Mesenchymal stem cell (in vitro differentiated cells and primary cell): ENCODE data around the gene NT5C2.
A peak's percentile ranks its signal among the peaks of the same experiment; 100 is the strongest.

Source experiments
- DNase-seq: peaks from one replicate; pipeline ENCODE4 v3.0.0-alpha.2; 2013
- H2AFZ ChIP-seq: one replicate; pipeline ENCODE4 v1.6.1; 2013; ENCODE audit warnings: low read depth, mild to moderate bottlenecking, control low read depth, inconsistent platforms, low read length, moderate library complexity
- H2AK5ac ChIP-seq: 2 replicates; pipeline ENCODE4 v1.6.1; 2013; ENCODE audit warnings: low read length, moderate library complexity, mild to moderate bottlenecking, inconsistent platforms; ENCODE audit not compliant: severe bottlenecking
- H2BK120ac ChIP-seq: one replicate; pipeline ENCODE4 v1.6.1; 2013; ENCODE audit warnings: low read depth, mild to moderate bottlenecking, inconsistent platforms, low read length, moderate library complexity
- H2BK12ac ChIP-seq, 2 experiments: one replicate each; pipeline ENCODE4 v1.6.1; 2013; ENCODE audit warnings: inconsistent platforms in 2 of 2, low read length in 2 of 2, mild to moderate bottlenecking in 2 of 2, moderate library complexity in 2 of 2, control low read depth in 1 of 2
- H2BK15ac ChIP-seq: one replicate; pipeline ENCODE4 v1.6.1; 2013; ENCODE audit warnings: mild to moderate bottlenecking, low read depth, inconsistent platforms; ENCODE audit not compliant: poor library complexity, severe bottlenecking
- H2BK5ac ChIP-seq: 2 replicates; pipeline ENCODE4 v1.6.1; 2013; ENCODE audit warnings: low read depth, mild to moderate bottlenecking, low read length, control low read depth, inconsistent platforms; ENCODE audit not compliant: poor library complexity, severe bottlenecking
- H3K14ac ChIP-seq, 2 experiments: one replicate each; pipeline ENCODE4 v1.6.1; 2013; ENCODE audit warnings: inconsistent platforms in 2 of 2, low read length in 2 of 2, control low read depth in 1 of 2, mild to moderate bottlenecking in 1 of 2, moderate library complexity in 1 of 2
- H3K18ac ChIP-seq, 2 experiments: one replicate each; pipeline ENCODE4 v1.6.1; 2013; ENCODE audit warnings: inconsistent platforms in 2 of 2, low read length in 2 of 2, control low read depth in 1 of 2, low read depth in 1 of 2, mild to moderate bottlenecking in 1 of 2
- H3K23ac ChIP-seq, 2 experiments: one replicate each; pipeline ENCODE4 v1.6.1; 2013; ENCODE audit warnings: inconsistent platforms in 2 of 2, low read length in 2 of 2, mild to moderate bottlenecking in 2 of 2, moderate library complexity in 2 of 2, control low read depth in 1 of 2
- H3K27ac ChIP-seq: 2 replicates; pipeline ENCODE4 v1.5.1; 2013; ENCODE audit warnings: mild to moderate bottlenecking, moderate library complexity, low read length, control low read depth, inconsistent platforms; ENCODE audit not compliant: poor library complexity, severe bottlenecking
- H3K27me3 ChIP-seq, 2 experiments: 2 replicates each; pipeline versions ENCODE4 v1.6.1 to v1.7.0; 2013; ENCODE audit warnings: low read length in 2 of 2, mild to moderate bottlenecking in 2 of 2, moderate library complexity in 2 of 2, control low read depth in 1 of 2, inconsistent platforms in 1 of 2; ENCODE audit not compliant: control insufficient read depth in 1 of 2, insufficient read depth in 1 of 2
- H3K36me3 ChIP-seq, 2 experiments: 2 replicates each; pipeline versions ENCODE4 v1.6.1 to v1.7.0; 2013; ENCODE audit warnings: low read length in 2 of 2, control low read depth in 1 of 2, inconsistent platforms in 1 of 2, low read depth in 1 of 2, mild to moderate bottlenecking in 1 of 2; ENCODE audit not compliant: insufficient read depth in 2 of 2, control insufficient read depth in 1 of 2
- H3K4ac ChIP-seq, 2 experiments: one replicate each; pipeline ENCODE4 v1.6.1; 2013; ENCODE audit warnings: inconsistent platforms in 2 of 2, low read length in 2 of 2, mild to moderate bottlenecking in 2 of 2, moderate library complexity in 2 of 2, control low read depth in 1 of 2, low read depth in 1 of 2
- H3K4me1 ChIP-seq: 2 replicates; pipeline ENCODE4 v1.6.1; 2013; ENCODE audit warnings: low read depth, low read length, control low read depth; ENCODE audit not compliant: control insufficient read depth, insufficient read depth
- H3K4me2 ChIP-seq: 2 replicates; pipeline ENCODE4 v1.6.1; 2013; ENCODE audit warnings: low read length, mild to moderate bottlenecking, inconsistent platforms; ENCODE audit not compliant: poor library complexity, severe bottlenecking
- H3K4me3 ChIP-seq, 2 experiments: 2 replicates each; pipeline versions ENCODE4 v1.5.1 to v1.7.0; 2013; ENCODE audit warnings: low read length in 2 of 2, mild to moderate bottlenecking in 2 of 2, control low read depth in 1 of 2, low read depth in 1 of 2; ENCODE audit not compliant: insufficient read depth in 1 of 2
- H3K79me1 ChIP-seq: replicated peaks from 2 replicates; pipeline ENCODE4 v1.6.1; 2013; ENCODE audit warnings: mild to moderate bottlenecking, control low read depth, low read length, inconsistent platforms; ENCODE audit not compliant: poor library complexity, severe bottlenecking
- H3K9ac ChIP-seq: 2 replicates; pipeline ENCODE4 v1.7.0; 2013; ENCODE audit warnings: mild to moderate bottlenecking, low read length, moderate library complexity
- H3K9me3 ChIP-seq: 2 replicates; pipeline ENCODE4 v1.7.0; 2013; ENCODE audit warnings: mild to moderate bottlenecking, low read length; ENCODE audit not compliant: control insufficient read depth
- H4K8ac ChIP-seq: one replicate; pipeline ENCODE4 v1.6.1; 2013; ENCODE audit warnings: inconsistent platforms, mild to moderate bottlenecking, low read length, moderate library complexity
- H4K91ac ChIP-seq: one replicate; pipeline ENCODE4 v1.6.1; 2013; ENCODE audit warnings: mild to moderate bottlenecking, low read length, inconsistent platforms
- WGBS: methylation state at CpG from one replicate; pipeline ENCODE4 v1.1.7; 2013; ENCODE audit warnings: mixed read lengths; 5-methylcytosine and 5-hydroxymethylcytosine counted together

NT5C2 gene

DNA sequence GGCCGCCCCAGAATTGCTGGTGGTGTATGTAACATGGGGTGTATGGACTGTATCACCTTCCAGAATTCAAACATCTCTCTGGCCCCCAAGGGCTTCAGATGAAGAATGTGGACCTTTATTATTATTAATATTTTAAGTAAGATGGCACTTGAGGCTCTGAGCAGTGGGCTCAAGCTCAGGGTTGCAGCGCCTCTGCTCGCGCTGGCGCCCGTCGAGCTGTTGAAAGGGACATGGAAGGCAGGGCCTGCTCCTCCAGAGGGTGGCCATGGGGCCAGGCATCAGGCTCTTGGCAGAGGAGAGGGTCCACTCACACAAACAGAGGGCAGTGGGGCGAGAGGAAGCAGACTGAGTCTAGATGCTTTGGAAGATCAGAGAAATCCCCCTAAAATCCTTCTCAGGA lies 120.2 kb downstream of the NT5C2 start:
- Histone ChIP-seq H3K4me2 (no peak overlapping the region), H2BK120ac (no peak overlapping the region), H4K91ac (no peak overlapping the region), H2AFZ (no peak overlapping the region), H4K8ac (no peak overlapping the region), H3K18ac (no peak overlapping the region), H3K27me3 (no peaks in the 10 kb centered on the region), H3K23ac (no peak overlapping the region), H3K14ac (no peak overlapping the region), H2BK15ac (no peak overlapping the region), H3K4me1 (peaks cover 7% of the 10 kb centered on the region), H3K36me3 (peaks cover 6 to 27% of the 10 kb centered on the region in 2 experiments), H3K27ac (no peak overlapping the region), H2AK5ac (no peak overlapping the region), H3K9ac (no peak overlapping the region), H2BK12ac (no peak overlapping the region), H3K4ac (no peak overlapping the region), H2BK5ac (no peak overlapping the region), H3K4me3 (no peak overlapping the region), H3K79me1 (no peaks in the 10 kb centered on the region), H3K9me3 (no peaks in the 10 kb centered on the region)
- 98% methylated on average over 7 of the region's 8 CpGs for WGBS
- no peak for DNase-seq

DNA sequence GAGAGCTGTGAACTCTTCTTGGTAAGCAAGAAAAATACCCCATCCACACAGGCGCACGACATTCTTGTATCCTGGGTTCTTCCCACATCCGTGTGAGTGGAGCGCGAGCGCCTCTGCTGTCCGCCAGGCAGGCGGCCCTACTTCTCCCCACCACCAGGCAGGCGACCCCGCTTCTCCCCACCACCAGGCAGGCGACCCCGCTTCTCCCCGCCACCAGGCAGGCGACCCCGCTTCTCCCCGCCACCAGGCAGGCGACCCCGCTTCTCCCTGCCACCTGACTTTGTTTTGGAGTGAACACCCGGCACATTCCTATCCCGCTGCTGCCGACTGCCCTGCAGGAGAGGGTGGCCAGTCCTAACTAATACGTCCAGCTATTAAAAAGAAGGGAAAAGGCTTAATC lies 120.8 kb downstream of the NT5C2 start:
- Histone ChIP-seq H3K14ac (no peak overlapping the region), H4K8ac (no peak overlapping the region), H2BK5ac (no peak overlapping the region), H3K4me3 (no peak overlapping the region), H2BK120ac (no peak overlapping the region), H2BK12ac (no peak overlapping the region), H2AK5ac (no peak overlapping the region), H3K9ac (no peak overlapping the region), H3K4ac (no peak overlapping the region), H2AFZ (no peak overlapping the region), H4K91ac (no peak overlapping the region), H3K18ac (no peak overlapping the region), H3K23ac (no peak overlapping the region), H3K4me2 (no peak overlapping the region), H3K9me3 (no peaks in the 10 kb centered on the region), H3K27ac (no peak overlapping the region), H3K27me3 (no peaks in the 10 kb centered on the region), H3K79me1 (no peaks in the 10 kb centered on the region), H3K4me1 (peaks cover 2% of the 10 kb centered on the region), H2BK15ac (no peak overlapping the region), H3K36me3 (peaks cover 6 to 21% of the 10 kb centered on the region in 2 experiments)
- WGBS = 94% methylated on average over 19 of the region's 22 CpGs
- no peak for DNase-seq

DNA sequence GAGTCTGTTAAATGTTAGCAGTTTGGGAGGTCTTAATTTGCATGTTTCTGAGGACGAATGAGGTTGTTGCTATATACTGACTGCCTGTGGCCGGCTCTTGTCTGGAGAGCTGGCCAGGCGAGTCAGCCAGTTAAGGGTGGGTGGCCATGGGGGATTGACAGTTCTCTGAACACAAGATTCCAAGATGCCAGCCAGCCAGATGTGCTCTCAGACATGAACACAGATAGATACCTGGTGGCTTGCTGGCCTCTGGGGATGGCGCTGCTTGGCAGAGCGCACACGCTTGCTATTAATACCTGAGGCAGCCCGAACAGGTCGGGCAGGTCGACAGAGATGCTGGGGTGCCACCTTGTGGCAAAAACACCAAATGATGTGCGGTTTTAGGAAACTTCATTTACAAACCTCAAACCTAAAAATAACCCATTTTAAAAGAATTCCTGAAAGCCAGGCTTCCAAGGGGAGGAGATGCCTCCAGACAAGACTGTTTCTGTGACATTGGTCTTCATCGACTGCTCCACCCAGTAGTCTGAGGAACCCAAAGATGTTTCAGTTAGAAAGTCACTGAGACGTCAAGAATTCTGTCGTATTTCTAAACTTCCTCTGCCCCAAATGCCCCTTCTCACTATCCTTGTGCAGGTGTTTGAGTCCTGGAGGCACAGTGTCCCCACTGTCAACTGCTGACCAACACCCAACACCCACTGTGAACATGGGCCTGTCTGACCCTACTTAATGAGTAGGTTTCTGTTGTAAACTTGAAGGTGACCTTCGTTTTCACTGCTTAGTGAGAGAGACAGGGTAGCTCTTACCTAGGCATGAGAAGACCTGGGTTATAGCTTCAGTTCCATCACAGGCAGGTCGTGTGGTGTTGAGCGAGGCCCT lies 123.4 kb downstream of the NT5C2 start:
- H3K79me1 ChIP-seq = no peaks in the 10 kb centered on the region
- H3K27ac ChIP-seq = no peak overlapping the region
- H2BK120ac ChIP-seq = no peak overlapping the region
- H3K23ac ChIP-seq = no peak overlapping the region
- no peak overlapping the region for H4K8ac ChIP-seq
- 46% methylated on average over 16 of the region's 16 CpGs for WGBS
- peaks cover 0 to 8% of the 10 kb centered on the region in 2 experiments for H3K36me3 ChIP-seq
- H3K4me2 ChIP-seq = no peak overlapping the region
- no peak overlapping the region for H3K18ac ChIP-seq
- H3K4me3 ChIP-seq = no peak overlapping the region
- DNase-seq = peak; percentile 60
- H3K4me1 ChIP-seq = no peaks in the 10 kb centered on the region
- H3K9me3 ChIP-seq = no peaks in the 10 kb centered on the region
- H3K4ac ChIP-seq = no peak overlapping the region
- H2BK15ac ChIP-seq = no peak overlapping the region
- no peak overlapping the region for H2AFZ ChIP-seq
- no peak overlapping the region for H2BK5ac ChIP-seq
- H2AK5ac ChIP-seq = no peak overlapping the region
- H3K14ac ChIP-seq = no peak overlapping the region
- no peaks in the 10 kb centered on the region for H3K27me3 ChIP-seq
- peak overlapping the region in 1 of 2 experiments; percentile 31 for H2BK12ac ChIP-seq
- no peak overlapping the region for H3K9ac ChIP-seq
- no peak overlapping the region for H4K91ac ChIP-seq

DNA sequence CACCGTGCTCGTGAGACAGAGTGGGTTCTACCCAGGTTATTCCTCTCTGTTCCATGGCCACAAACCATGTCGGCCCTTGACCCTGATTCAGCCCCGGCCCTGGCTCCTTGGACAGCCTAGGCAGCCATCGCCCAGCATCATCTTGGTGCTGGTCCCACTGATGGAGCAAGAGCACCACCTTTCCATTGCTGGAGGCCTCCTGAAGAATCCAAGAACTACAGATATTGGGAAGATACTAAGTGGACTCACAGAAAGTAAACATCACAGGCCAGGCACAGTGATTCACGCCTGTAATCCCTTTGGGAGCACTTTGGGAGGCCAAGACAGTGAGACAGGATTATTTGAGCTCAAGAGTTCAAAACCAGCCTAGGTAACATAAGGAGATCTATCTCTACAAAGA lies 125.1 kb downstream of the NT5C2 start:
- no peak overlapping the region for H3K4ac ChIP-seq
- H3K4me2 ChIP-seq = no peak overlapping the region
- peak overlapping the region in 1 of 2 experiments; percentile 18 for H3K23ac ChIP-seq
- no peaks in the 10 kb centered on the region for H3K27me3 ChIP-seq
- no peak overlapping the region for H2BK15ac ChIP-seq
- no peak overlapping the region for H3K27ac ChIP-seq
- H3K4me3 ChIP-seq = no peak overlapping the region
- H3K9me3 ChIP-seq = no peaks in the 10 kb centered on the region
- H3K9ac ChIP-seq = no peak overlapping the region
- H2AFZ ChIP-seq = no peak overlapping the region
- H2BK5ac ChIP-seq = no peak overlapping the region
- WGBS = 88% methylated on average over 5 of the region's 6 CpGs
- H3K4me1 ChIP-seq = no peaks in the 10 kb centered on the region
- H2BK12ac ChIP-seq = no peak overlapping the region
- H4K8ac ChIP-seq = no peak overlapping the region
- H3K18ac ChIP-seq = no peak overlapping the region
- peak; percentile 44 for DNase-seq
- no peak overlapping the region for H3K14ac ChIP-seq
- no peaks in the 10 kb centered on the region for H3K79me1 ChIP-seq
- no peak overlapping the region for H2BK120ac ChIP-seq
- H2AK5ac ChIP-seq = no peak overlapping the region
- H3K36me3 ChIP-seq = peaks cover 0 to 8% of the 10 kb centered on the region in 2 experiments
- no peak overlapping the region for H4K91ac ChIP-seq
